Mesendoderm (in vitro differentiated cells): ENCODE results near the gene UTS2R.
"Not testable (repeated sequence)": the region's sequence is repeated elsewhere in the genome, so short reads cannot be mapped to it uniquely, and the experiment has no call there.

Experiments used
- DNase-seq: peaks from one replicate; pipeline ENCODE4 v3.0.0; 2013
- H2AK5ac ChIP-seq: 2 replicates; pipeline ENCODE4 v1.6.1; 2013; ENCODE audit warnings: low read length, inconsistent platforms
- H2BK120ac ChIP-seq: 2 replicates; pipeline ENCODE4 v1.6.1; 2013; ENCODE audit warnings: low read depth, mild to moderate bottlenecking, low read length, moderate library complexity, mixed read lengths
- H2BK15ac ChIP-seq: replicated peaks from 2 replicates; pipeline ENCODE4 v1.6.1; 2013; ENCODE audit warnings: low read depth, mild to moderate bottlenecking, moderate library complexity
- H2BK5ac ChIP-seq: 2 replicates; pipeline ENCODE4 v1.6.1; 2013; ENCODE audit warnings: low read length, inconsistent platforms
- H3K18ac ChIP-seq: 2 replicates; pipeline ENCODE4 v1.6.1; 2013; ENCODE audit warnings: mild to moderate bottlenecking, low read length, mixed read lengths
- H3K23ac ChIP-seq: one replicate; pipeline ENCODE4 v1.6.1; 2013; ENCODE audit warnings: low read length
- H3K27ac ChIP-seq: 2 replicates; pipeline ENCODE4 v1.5.1; 2013; ENCODE audit warnings: low read depth, mild to moderate bottlenecking, inconsistent platforms, low read length, moderate library complexity
- H3K27me3 ChIP-seq: 2 replicates; pipeline ENCODE4 v1.6.1; 2013; ENCODE audit warnings: low read length, control low read depth, mild to moderate bottlenecking, inconsistent platforms; ENCODE audit not compliant: insufficient read depth, poor library complexity
- H3K36me3 ChIP-seq: 2 replicates; pipeline ENCODE4 v1.6.1; 2013; ENCODE audit warnings: low read length, inconsistent platforms; ENCODE audit not compliant: control insufficient read depth, insufficient read depth
- H3K4ac ChIP-seq: one replicate; pipeline ENCODE4 v1.6.1; 2013; ENCODE audit warnings: low read depth, mild to moderate bottlenecking, low read length, moderate library complexity
- H3K4me1 ChIP-seq: 2 replicates; pipeline ENCODE4 v1.6.1; 2013; ENCODE audit warnings: low read depth, low read length, inconsistent platforms; ENCODE audit not compliant: control insufficient read depth
- H3K4me2 ChIP-seq: 2 replicates; pipeline ENCODE4 v1.6.1; 2013; ENCODE audit warnings: low read length
- H3K4me3 ChIP-seq: 2 replicates; pipeline ENCODE4 v1.5.1; 2013; ENCODE audit warnings: mild to moderate bottlenecking, low read length
- H3K56ac ChIP-seq: one replicate; pipeline ENCODE4 v1.6.1; 2013; ENCODE audit warnings: low read length
- H3K79me1 ChIP-seq: 2 replicates; pipeline ENCODE4 v1.6.1; 2013; ENCODE audit warnings: low read length, inconsistent platforms
- H3K79me2 ChIP-seq: 2 replicates; pipeline ENCODE4 v1.6.1; 2013; ENCODE audit warnings: mild to moderate bottlenecking, low read length; ENCODE audit not compliant: control insufficient read depth, insufficient read depth
- H3K9ac ChIP-seq: 2 replicates; pipeline ENCODE4 v1.6.1; 2013; ENCODE audit warnings: low read length, inconsistent platforms
- H4K5ac ChIP-seq: one replicate; pipeline ENCODE4 v1.6.1; 2013; ENCODE audit warnings: low read length
- H4K8ac ChIP-seq: one replicate; pipeline ENCODE4 v1.6.1; 2013; ENCODE audit warnings: low read depth, mild to moderate bottlenecking, control low read depth, low read length, moderate library complexity
- WGBS: extraction: QIAGEN DNeasy Blood & Tissue Kit; methylation state at CpG from one replicate; pipeline ENCODE4 v1.1.7; 2013; ENCODE audit warnings: low lambda C conversion rate, missing lambda C conversion rate; ENCODE audit not compliant: insufficient coverage; ENCODE audit errors: extremely low coverage; 5-methylcytosine and 5-hydroxymethylcytosine counted together

The UTS2R gene

GRCh38 chr17:82377294-82377693, 5.7 kb downstream of the UTS2R start:
- not testable (repeated sequence) for H3K79me2 ChIP-seq, DNase-seq
- no CpG with 5 or more reads among the region's 5 CpGs for WGBS

GRCh38 chr17:82377924-82378740, 6.6 kb downstream of the UTS2R start:
- WGBS = no CpG with 5 or more reads among the region's 31 CpGs
- Histone ChIP-seq H3K79me2 (no peaks in the 10 kb centered on the region), H3K4me2 (no peak overlapping the region), H3K4me3 (no peak overlapping the region), H3K4me1 (no peaks in the 10 kb centered on the region), H3K27ac (no peak overlapping the region), H3K36me3 (no peaks in the 10 kb centered on the region), H3K23ac (no peak overlapping the region), H4K5ac (no peak overlapping the region), H3K9ac (no peak overlapping the region), H3K4ac (no peak overlapping the region), H2BK120ac (no peak overlapping the region), H3K27me3 (no peaks in the 10 kb centered on the region), H3K79me1 (no peaks in the 10 kb centered on the region), H2AK5ac (no peak overlapping the region), H3K18ac (no peak overlapping the region), H3K56ac (no peak overlapping the region), H4K8ac (no peak overlapping the region), H2BK5ac (no peak overlapping the region), H2BK15ac (no peak overlapping the region)
- no peak for DNase-seq

More at GRCh38 chr17:82377294-82377693, 5.7 kb downstream of the UTS2R start:
- not testable (repeated sequence) for H3K36me3 ChIP-seq, H3K27ac ChIP-seq, H3K4me2 ChIP-seq, H3K79me1 ChIP-seq, H3K4me1 ChIP-seq, H4K5ac ChIP-seq, H3K18ac ChIP-seq, H2BK120ac ChIP-seq, H2BK15ac ChIP-seq, H2AK5ac ChIP-seq, H3K23ac ChIP-seq, H3K27me3 ChIP-seq, H3K9ac ChIP-seq, H4K8ac ChIP-seq, H3K4me3 ChIP-seq, H3K4ac ChIP-seq, H2BK5ac ChIP-seq, H3K56ac ChIP-seq

GRCh38 chr17:82378741-82379021, 7.1 kb downstream of the UTS2R start:
- Histone ChIP-seq H3K9ac (no peak overlapping the region), H3K4me1 (no peaks in the 10 kb centered on the region), H3K56ac (no peak overlapping the region), H3K27me3 (no peaks in the 10 kb centered on the region), H2BK120ac (no peak overlapping the region), H3K27ac (no peak overlapping the region), H3K4me3 (no peak overlapping the region), H2AK5ac (no peak overlapping the region), H3K4me2 (no peak overlapping the region), H3K79me1 (no peaks in the 10 kb centered on the region), H4K8ac (no peak overlapping the region), H4K5ac (no peak overlapping the region), H3K23ac (no peak overlapping the region), H3K36me3 (no peaks in the 10 kb centered on the region), H2BK5ac (no peak overlapping the region), H2BK15ac (no peak overlapping the region), H3K4ac (no peak overlapping the region), H3K79me2 (no peaks in the 10 kb centered on the region), H3K18ac (no peak overlapping the region)
- no peak for DNase-seq
- no CpG with 5 or more reads among the region's 10 CpGs for WGBS

- Histone ChIP-seq H4K8ac (no peak overlapping the region), H3K27ac (no peak overlapping the region), H3K27me3 (no peaks in the 10 kb centered on the region), H2AK5ac (no peak overlapping the region), H3K4me3 (no peak overlapping the region), H2BK15ac (no peak overlapping the region), H3K56ac (no peak overlapping the region), H3K36me3 (no peaks in the 10 kb centered on the region), H3K18ac (no peak overlapping the region), H3K4me1 (no peaks in the 10 kb centered on the region), H2BK120ac (no peak overlapping the region), H3K79me1 (no peaks in the 10 kb centered on the region), H3K79me2 (no peaks in the 10 kb centered on the region), H3K4ac (no peak overlapping the region), H3K9ac (no peak overlapping the region), H3K4me2 (no peak overlapping the region), H3K23ac (no peak overlapping the region), H2BK5ac (no peak overlapping the region), H4K5ac (no peak overlapping the region)
- WGBS = no CpG with 5 or more reads among the region's 23 CpGs
- no peak for DNase-seq
These were observed 9.5 kb downstream of the UTS2R start for GRCh38 chr17:82380860-82381702.

- not testable (repeated sequence) for H2BK5ac ChIP-seq, H3K36me3 ChIP-seq, H3K4me2 ChIP-seq, H4K8ac ChIP-seq, H3K4ac ChIP-seq, H2BK15ac ChIP-seq, H3K79me2 ChIP-seq, H3K27ac ChIP-seq, H3K9ac ChIP-seq, H3K23ac ChIP-seq, H3K79me1 ChIP-seq, H3K4me1 ChIP-seq, H4K5ac ChIP-seq, DNase-seq, H3K18ac ChIP-seq, H3K56ac ChIP-seq, H3K27me3 ChIP-seq, H2BK120ac ChIP-seq, H2AK5ac ChIP-seq, H3K4me3 ChIP-seq
- no CpG with 5 or more reads among the region's 10 CpGs for WGBS
These were observed 10.1 kb downstream of the UTS2R start for GRCh38 chr17:82381703-82382009.
